Ureter (tissue), 1 donor: ENCODE results near the gene FGD5. TPM values are rescaled to one million over a fixed set of nuclear protein-coding genes. Genes with fewer than 3 reads are reported as not detected.

ENCODE experiments used
- DNase-seq: peaks from one replicate; pipeline ENCODE4 v3.0.0-alpha.2; 2020; ENCODE audit warnings: low spot score
- total RNA-seq: library from RNA; stranded (reverse); gene quantifications from one replicate; pipeline ENCODE4 v1.2.4, GENCODE V29; 2023
- donor health status: DM: yes; HTN: yes; CAD: no.

The FGD5 gene
- total RNA-seq, 1 donor from 2014 or later: 23.2 TPM

- DNase-seq: no peak
Measured at GRCh38 chr3:14874784-14875183, 56.0 kb downstream of the FGD5 start.

- no peak for DNase-seq
Measured at GRCh38 chr3:14875411-14876175, 56.8 kb downstream of the FGD5 start.

GRCh38 chr3:14876921-14877333 lies 58.2 kb downstream of the FGD5 start:
- DNase-seq: peak; percentile 88

- no peak for DNase-seq
Measured at GRCh38 chr3:14877469-14877868, 58.7 kb downstream of the FGD5 start.

GRCh38 chr3:14879211-14879874 lies 60.6 kb downstream of the FGD5 start:
- no peak for DNase-seq

GRCh38 chr3:14880447-14881106 lies 61.8 kb downstream of the FGD5 start:
- DNase-seq: no peak

GRCh38 chr3:14883226-14883625 lies 64.5 kb downstream of the FGD5 start:
- DNase-seq: no peak

- no peak for DNase-seq
Measured at GRCh38 chr3:14884665-14885064, 65.9 kb downstream of the FGD5 start.

GRCh38 chr3:14885307-14885706 lies 66.5 kb downstream of the FGD5 start:
- no peak for DNase-seq

- no peak for DNase-seq
Measured at GRCh38 chr3:14886101-14886500, 67.3 kb downstream of the FGD5 start.

GRCh38 chr3:14889205-14889604 lies 70.4 kb downstream of the FGD5 start:
- no peak for DNase-seq

- DNase-seq: no peak
Measured at GRCh38 chr3:14889943-14890342, 71.2 kb downstream of the FGD5 start.

- DNase-seq: no peak
Measured at GRCh38 chr3:14890476-14890875, 71.7 kb downstream of the FGD5 start.

- no peak for DNase-seq
Measured at GRCh38 chr3:14891135-14892132, 72.7 kb downstream of the FGD5 start.

- no peak for DNase-seq
Measured at GRCh38 chr3:14892226-14892625, 73.5 kb downstream of the FGD5 start.

- no peak for DNase-seq
Measured at GRCh38 chr3:14894085-14894484, 75.3 kb downstream of the FGD5 start.

GRCh38 chr3:14897266-14897665 lies 78.5 kb downstream of the FGD5 start:
- DNase-seq: no peak

GRCh38 chr3:14898929-14899328 lies 80.2 kb downstream of the FGD5 start:
- no peak for DNase-seq

GRCh38 chr3:14899993-14900618 lies 81.3 kb downstream of the FGD5 start:
- no peak for DNase-seq

GRCh38 chr3:14900881-14901873 lies 82.4 kb downstream of the FGD5 start:
- DNase-seq: no peak
